Measurements from ENCODE around the gene SERPINI1.
A peak's percentile ranks its signal among the peaks of the same experiment; 100 is the strongest.

Gene SERPINI1, protein sequence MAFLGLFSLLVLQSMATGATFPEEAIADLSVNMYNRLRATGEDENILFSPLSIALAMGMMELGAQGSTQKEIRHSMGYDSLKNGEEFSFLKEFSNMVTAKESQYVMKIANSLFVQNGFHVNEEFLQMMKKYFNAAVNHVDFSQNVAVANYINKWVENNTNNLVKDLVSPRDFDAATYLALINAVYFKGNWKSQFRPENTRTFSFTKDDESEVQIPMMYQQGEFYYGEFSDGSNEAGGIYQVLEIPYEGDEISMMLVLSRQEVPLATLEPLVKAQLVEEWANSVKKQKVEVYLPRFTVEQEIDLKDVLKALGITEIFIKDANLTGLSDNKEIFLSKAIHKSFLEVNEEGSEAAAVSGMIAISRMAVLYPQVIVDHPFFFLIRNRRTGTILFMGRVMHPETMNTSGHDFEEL

DNA sequence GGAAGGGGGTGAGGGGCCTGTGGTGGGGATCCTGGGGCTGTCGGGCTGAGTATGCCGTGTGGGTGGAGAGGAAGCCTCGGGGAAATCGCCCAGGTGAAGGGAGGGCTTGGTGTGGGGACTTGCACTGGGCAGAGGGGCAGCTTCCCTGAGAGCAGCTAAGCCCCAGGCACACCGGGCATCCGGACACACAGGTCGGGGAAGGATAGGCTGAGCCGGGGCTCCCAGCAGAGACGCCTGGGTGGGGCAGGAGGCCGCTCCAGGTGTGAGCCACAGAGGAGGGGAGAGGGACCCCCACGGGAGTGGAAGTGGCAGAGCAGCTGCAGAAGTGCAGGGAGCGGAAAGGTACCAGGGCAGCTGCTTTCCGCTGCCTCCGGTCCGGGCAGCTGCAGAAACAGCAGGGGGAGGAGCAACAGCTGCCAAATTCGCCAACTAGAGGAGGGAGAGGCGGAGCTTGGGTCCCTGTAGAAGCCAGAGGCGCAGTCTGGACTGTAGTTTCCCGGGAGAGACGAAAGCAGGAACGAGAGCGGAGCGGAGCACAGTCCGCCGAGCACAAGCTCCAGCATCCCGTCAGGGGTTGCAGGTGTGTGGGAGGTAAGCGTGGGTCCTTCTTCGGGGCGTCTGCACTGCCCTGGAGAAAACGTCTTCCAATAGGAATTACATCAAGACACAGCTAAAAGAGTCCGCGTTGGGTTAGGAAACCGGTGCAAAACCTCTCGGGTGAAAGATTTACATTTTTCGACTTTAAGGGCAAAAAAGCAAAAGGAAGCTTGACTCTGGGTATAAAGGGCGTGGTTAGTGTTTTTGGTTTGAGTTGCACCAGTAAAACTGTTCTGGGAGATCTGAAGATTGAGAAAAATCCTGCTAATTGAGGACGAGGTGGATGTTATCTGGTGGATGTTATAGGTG is at the start of gene SERPINI1:
Gene SERPINI1, plus strand, starts transcription at position 489 of the 906 bp plus-strand sequence. CDS start 53,408 bp downstream, outside the sequence.
- DNase-seq (ENCODE audit: low read depth in 2 of 2, low spot score in 1 of 2) = peak; percentile 31 to 41

DNA sequence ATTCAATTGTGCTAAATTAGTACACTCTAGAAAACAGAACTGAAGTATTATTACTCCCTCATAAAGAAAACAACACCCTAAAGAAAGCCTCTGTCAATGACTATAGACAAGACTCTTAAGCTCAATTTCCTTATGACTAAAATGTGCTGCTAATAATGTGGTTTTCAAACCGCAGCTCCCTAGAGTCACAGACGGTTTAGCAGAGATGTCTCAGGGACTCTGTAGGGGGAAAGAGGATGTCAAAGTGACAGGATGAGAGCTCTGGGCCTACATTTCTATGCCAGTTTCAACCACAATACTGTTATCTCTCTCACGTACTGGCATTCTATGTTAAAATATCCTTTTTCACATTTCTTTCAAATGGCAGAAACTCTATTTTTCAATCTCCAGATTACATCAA is 44.2 kb upstream of the SERPINI1 start:
- no peak for DNase-seq (ENCODE audit: low read depth in 2 of 2, low spot score in 1 of 2)

DNA sequence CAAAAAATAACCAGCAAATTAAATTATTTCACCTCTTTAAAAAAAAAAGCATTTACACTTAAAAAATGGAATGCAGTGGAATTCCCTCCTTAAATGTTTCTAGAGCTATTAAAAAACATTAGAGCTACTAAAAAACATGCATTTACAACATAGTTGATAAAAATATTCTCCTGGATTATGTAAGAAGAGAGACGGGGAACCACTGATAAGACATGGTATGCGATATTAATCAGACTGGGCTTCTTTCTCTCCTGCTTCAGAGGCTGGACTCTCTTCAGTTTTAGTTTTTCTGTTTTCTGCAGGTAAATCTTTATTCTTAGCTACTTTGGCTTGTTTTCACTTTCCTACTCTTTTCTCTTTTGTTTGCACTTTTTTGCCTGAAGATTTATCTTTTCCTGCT is 41.4 kb upstream of the SERPINI1 start:
- DNase-seq (ENCODE audit: low read depth in 2 of 2, low spot score in 1 of 2) = no peak

DNA sequence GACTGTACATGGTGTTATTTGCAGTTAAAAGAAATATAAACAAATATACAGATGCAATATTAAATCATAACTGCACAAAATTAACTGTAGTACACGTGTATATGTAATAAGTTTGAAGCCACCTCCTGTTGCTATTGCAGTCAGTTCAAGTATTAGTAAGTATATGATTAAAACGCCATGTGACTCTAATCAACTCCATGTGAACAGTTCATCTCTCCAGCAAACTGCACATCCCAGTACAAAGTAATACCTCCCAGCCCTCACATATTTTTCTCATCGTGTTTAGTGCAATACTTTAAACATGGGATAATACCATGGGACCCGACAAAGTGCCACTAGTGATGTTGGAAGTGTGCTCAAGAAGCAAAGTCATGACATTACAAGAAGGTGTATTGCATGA is 35.5 kb upstream of the SERPINI1 start:
- DNase-seq (ENCODE audit: low read depth in 2 of 2, low spot score in 1 of 2) = no peak

DNA sequence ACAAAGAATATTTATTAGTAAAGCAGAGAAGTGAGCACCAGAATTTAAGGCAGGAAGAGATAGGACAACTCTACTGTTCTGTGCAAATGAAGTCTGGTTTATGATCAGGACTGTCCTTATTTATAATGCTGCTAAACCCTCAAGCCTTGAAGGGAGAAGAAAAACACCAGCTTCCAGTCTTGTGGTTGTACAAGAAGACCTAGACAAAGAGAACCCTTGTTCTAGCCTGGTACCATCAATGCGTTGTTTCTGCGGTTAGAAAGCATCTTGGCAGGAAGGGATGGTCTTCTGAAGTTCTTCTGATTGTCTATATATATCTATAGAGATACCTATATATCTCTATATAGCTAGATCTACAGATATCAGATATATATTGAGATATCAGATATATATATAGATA is 34.6 kb upstream of the SERPINI1 start:
- DNase-seq (ENCODE audit: low read depth in 2 of 2, low spot score in 1 of 2) = no peak

DNA sequence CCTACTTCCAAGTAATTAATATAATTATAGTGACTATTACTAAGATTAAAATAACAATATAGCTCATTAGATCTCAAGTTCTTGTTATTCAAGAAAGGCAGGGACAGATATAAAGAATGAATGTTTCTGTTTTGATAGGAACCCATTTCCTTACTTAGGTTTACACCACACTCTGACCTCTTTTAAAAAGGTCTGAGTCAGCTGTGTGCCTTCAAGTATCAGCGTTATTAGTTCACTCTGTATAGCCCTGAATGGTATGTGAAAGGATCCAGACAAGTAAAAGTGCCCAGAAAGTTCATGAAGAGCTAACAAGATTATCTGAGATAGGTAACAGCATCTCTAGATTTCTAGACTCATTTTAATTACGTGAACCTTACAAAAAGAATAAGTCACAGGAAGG is 29.7 kb upstream of the SERPINI1 start:
- DNase-seq (ENCODE audit: low read depth in 2 of 2, low spot score in 1 of 2) = no peak

DNA sequence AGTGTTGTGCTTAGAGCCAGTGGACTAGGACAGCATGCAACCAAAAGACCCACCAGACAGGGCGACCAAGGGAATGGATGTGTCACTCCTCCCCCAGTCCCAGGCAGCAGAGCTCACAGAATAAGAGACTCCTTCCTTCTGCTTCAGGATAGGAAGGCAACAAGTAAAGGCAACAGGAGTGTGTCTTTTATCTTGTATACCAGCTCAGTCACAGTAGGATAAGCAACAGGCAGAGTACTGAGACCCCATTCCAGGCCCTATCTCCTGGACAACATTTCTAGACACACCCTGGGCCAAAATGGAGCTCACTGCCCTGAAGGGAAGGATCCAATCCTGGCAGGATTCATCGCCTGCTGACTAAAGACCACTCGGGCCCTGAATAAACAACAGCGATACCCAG is 25.8 kb upstream of the SERPINI1 start:
- DNase-seq (ENCODE audit: low read depth in 2 of 2, low spot score in 1 of 2) = no peak

DNA sequence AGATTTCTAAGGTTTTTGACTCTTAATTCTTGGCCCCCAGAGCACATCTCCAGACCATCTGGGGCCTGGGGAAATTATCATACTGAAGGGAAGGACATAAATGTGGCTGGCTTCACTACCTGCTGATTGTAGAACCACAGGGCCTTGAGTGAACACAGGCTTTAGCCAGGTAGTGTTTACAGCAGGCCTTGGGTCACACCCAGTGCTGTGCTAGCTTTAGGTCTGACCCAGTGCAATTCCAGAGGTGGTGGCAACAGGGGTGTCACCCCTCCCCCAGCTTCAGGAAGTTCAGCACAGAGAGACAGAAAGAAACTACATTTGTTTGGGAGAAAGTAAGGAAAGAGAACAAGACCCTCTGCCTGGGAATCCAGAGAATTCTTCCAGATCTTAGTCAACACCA is 25.0 kb upstream of the SERPINI1 start:
- no peak for DNase-seq (ENCODE audit: low read depth in 2 of 2, low spot score in 1 of 2)

DNA sequence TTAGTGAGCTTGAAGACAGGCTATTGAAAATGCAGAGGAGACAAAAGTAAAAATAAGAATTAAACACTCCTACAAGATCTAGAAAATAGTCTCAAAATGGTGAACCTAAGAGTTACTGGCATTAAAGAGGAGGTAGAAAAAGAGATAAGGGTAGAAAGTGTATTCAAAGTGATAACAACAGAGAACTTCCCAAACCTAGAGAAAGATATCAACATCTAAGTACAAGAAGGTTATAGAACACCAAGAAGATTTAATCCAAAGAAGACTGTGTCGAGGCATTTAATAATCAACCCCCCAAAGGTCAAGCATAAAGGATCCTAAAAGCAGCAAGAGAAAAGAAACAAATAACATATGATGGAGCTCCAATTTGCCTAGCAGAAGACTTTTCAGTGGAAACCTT is 24.1 kb upstream of the SERPINI1 start:
- DNase-seq (ENCODE audit: low read depth in 2 of 2, low spot score in 1 of 2) = no peak

DNA sequence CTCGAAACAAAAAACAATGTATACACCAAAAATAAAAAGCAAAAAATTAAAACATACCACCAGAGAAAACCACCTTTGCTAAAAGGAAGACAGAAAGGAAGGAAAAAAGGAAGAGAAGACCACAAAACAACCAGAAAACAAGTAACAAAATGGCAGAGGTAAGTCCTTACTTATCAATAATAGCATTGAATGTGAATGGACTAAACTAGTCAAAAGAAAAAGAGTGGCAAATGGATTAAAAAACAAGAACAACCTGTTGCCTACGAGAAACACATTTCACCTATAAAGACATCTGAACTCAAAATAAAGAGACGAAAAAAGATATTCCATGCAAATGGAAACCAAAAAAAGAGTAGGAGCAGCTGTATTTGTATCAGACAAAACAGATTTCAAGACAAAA is 23.1 kb upstream of the SERPINI1 start:
- no peak for DNase-seq (ENCODE audit: low read depth in 2 of 2, low spot score in 1 of 2)

DNA sequence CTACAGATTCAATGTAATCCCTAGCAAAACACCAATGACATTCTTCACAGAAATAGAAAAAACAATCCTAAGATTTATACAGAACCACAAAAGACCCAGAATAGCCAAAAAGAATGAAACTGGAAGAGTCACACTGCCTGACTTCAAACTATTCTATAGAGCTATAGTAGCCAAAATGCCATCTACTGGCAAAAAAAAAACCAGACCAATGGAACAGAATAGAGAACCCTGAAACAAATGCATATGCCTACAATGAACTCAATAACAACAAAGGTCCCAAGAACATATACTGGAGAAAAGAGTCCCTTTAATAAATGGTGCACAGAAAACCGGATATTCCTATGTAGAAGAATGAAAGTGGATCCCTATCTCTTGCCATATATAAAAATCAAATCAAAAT is 20.6 kb upstream of the SERPINI1 start:
- DNase-seq (ENCODE audit: low read depth in 2 of 2, low spot score in 1 of 2) = no peak

DNA sequence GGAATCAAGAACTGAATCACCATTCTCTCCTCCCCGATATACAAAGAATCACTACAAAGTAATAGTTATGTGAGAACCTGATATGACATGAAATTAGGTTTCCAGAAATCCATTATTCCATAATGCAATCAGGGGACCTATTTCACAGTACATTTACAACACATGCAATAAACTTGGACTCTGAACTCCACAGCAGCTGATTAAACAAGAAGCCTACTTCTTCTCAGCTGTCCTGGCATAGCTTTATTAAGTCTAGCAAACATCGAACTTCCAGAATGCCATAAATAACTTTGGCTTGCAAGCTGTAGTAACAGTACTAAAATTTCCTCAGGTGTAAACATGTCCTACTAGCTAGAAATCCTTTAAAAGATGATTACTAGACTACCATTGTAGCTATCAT is 18.6 kb upstream of the SERPINI1 start:
- no peak for DNase-seq (ENCODE audit: low read depth in 2 of 2, low spot score in 1 of 2)

DNA sequence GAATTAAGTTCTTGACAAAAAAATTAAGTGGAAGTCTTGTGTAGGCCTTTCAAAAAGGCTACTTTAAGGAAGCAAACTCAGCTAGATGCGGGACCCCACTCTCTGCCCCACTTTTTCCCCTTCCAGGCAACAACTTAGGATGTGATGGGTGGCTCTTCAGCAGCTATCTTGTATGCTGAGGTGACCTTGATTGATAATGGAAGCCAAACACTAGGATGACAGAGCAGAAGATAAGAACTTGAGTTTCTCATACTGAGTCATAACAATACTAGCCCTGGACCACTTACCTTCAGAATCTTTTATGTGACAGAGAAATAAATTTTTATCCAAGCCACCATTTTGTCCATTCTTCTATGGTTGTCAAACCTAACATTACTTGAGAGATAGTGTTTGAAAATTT is 16.9 kb upstream of the SERPINI1 start:
- DNase-seq (ENCODE audit: low read depth in 2 of 2, low spot score in 1 of 2) = no peak

DNA sequence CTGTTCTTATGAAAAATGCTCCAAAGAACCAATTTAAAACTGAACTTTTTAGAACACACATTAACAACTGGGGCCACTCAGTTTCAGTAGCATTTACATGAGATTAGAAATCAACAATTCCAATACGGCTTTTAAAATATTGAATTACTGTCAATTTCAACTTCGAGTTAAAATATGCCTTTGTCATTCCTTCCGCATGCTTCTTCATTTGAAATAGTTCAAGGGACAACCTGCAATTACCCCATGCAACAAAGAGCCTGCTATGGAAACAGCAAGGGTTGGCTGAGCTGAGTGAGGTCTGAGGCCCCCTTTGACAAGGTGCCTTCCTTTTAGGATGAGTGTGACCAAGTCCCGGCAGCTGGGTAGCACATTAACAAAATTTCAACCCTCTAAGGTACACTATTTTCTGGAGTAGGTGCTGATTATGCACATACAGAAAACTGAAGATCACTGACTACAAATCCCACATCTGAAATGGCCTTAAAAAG is 12.5 kb upstream of the SERPINI1 start:
- DNase-seq (ENCODE audit: low read depth in 2 of 2, low spot score in 1 of 2) = no peak

DNA sequence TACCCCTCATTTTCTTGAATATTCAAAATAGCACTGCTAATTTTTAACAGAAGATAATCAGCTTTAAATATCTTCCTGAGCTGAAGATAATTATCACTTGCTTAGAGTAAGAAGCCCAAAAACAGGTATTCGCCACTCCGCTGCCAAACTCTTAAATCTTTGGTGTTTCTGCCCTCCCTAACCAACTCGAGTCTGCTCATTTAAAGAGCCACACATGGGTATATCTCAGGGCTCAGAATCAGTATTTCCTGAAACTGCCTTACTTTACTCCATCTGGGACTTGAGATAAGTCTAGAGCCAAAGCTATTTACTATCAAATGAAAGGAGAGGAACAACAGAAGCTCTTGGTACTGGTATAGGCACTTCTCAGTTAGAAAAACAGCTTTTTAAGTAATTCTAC is 11.6 kb upstream of the SERPINI1 start:
- DNase-seq (ENCODE audit: low read depth in 2 of 2, low spot score in 1 of 2) = no peak

DNA sequence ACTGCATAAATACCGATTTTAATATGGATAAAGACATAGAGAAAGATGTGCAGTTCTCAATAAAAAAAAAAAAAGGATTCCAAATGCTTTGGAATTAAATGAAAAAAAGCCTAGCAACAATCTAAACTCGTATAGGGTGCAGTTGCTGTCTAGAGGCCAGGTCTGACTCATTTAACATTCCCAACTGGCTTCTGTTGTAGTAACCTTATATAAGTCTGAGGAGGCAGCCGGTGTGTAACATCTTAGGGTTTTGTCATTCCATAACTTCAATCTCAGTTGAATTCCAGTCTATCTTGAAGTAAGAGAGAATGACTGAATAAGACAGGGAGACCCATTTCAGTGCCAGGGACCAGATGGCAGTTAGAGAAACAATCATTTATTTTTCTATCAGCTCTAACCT is 7.3 kb upstream of the SERPINI1 start:
- no peak for DNase-seq (ENCODE audit: low read depth in 2 of 2, low spot score in 1 of 2)

DNA sequence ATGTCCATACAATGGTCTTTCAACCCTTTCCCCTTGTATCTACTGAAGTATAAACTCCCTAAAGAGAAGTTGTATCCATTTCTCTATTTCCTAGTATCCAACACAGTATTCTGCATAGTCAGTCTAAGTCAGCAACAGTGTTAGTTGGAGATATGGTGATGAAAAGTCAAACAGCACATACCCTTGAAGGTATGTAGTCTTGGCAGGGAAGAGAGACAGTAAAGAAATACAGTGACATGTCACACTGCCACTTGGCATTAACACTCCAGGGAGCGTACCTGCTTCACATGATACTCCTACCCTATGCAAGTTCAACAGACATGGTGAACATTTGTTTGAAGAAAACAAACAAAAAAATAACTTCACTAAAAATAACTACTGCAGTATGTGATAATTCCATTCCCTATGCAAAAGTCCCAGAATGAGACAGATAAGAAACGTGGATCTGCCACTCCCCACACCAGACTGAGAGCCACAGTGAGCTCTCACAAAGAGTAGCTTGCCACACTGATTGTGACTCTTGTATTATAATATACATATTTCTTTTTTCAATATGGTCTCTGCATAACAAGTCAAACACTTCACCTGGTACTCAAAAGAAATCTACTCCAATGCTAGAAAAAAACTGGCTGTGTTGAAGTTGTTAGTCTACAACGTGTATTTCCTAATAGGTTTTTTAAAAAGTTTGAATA is 6.7 kb upstream of the SERPINI1 start:
- no peak for DNase-seq (ENCODE audit: low read depth in 2 of 2, low spot score in 1 of 2)

DNA sequence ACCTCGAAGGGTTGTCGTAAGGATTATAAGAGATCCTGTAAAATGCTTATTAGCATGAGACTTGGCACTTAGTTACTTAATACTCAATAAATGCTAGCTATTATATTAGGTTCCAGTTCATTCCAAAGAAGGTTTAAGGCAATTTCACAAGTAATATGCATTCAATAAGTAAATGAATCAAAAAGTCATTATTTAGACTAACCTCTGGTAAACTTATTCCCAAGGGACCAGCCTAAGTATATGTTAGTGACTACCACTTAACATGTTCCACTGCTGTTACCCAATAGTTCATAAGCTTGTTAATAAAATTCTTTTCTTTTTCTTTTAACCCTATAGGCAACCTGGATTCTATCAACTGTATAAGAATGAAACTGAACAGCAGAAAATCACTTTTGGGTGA is 5.9 kb upstream of the SERPINI1 start:
- no peak for DNase-seq (ENCODE audit: low read depth in 2 of 2, low spot score in 1 of 2)

DNA sequence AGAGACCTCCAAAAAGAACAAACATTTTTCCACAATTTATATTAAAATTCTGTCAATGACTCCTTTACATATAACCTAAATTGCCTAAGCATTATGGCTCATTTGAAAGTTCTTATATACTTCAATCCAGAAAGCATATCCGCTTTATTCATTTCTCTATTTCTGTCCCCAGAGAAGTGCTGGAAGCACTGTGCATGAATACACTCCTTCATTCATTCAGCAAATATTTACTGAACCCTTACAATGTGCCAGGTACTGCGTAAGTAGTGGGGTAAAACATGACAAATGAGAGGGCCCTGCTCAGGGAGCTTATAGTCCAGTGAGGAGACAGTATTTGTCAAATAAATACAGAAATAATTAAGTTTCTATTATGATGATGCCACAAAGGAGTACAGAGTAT is 4.1 kb upstream of the SERPINI1 start:
- DNase-seq (ENCODE audit: low read depth in 2 of 2, low spot score in 1 of 2) = no peak

DNA sequence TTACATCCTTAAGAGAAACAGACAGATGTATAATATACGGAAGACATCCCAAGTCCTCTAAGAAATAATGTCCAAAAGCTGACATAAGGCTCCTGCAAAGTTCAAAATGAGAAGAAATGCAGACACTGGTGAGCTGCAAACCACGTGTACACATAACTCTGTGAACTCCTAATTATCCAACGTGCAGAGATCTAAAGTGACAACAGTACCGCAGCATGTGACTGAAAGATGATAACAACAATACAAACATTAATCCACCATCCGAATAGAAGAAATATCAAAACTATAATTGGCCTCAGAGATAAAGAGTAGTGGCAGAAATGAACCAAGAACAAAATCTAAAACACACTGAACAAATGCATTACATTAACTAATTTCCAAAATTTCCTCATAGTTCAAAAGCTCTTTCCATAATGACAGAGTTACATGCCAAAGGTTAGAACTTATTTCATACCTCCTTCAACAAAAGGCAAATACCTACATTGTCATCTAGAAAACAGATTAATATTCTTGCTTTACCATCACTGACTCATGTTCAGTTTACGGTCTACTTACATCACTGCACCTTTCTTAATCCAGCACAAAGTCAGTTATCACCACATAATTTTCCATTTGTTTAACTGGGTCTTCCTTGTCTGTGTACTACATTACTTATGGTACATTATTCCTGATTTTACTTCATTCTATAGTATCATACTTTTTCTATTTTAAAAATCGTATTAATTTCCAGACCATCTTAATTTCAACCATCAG is 3.0 kb upstream of the SERPINI1 start:
- DNase-seq (ENCODE audit: low read depth in 2 of 2, low spot score in 1 of 2) = no peak

DNA sequence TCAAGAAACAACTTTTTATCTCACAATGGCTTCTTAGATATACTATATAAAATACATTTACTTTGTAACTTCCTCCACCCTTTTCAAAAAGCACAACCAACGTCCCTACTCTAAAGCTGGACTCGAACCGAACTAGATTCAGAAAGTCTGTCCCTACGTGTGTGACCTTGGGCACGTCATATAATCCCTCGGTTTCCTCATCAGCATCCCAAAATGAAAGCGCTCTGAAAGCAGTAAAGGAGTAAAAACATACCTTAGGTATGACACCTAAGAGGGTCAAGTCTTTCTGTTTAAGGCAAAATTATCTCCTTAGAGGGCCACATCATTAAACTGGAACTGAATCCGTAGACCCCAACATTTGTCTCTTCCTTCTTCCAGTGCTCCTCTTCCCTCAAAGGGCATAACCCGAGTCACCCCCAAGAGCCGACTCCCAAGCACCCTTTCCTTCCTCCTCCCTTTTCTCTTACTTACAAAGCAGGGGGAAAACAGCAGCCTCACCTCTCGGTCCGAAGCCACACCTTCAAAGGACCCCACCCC is 1.5 kb upstream of the SERPINI1 start:
- no peak for DNase-seq (ENCODE audit: low read depth in 2 of 2, low spot score in 1 of 2)

Data from stimulated activated CD8-positive, alpha-beta memory T cell treated with anti-CD3 and anti-CD28 coated beads, Interleukin-4, amount 100 ng/mL, for 4 hours (primary cell).